Kidney epithelial cell (primary cell): ENCODE results near the gene GHR. TPM values are rescaled to one million over a fixed set of nuclear protein-coding genes. Genes with fewer than 3 reads are reported as not detected.

Source experiments
- DNase-seq: peaks from one replicate; pipeline ENCODE4 v3.0.0-alpha.2; 2010; ENCODE audit warnings: low read depth
- H3K27me3 ChIP-seq: 2 replicates; pipeline ENCODE4 v1.6.0; 2011; ENCODE audit warnings: low read length; ENCODE audit not compliant: control insufficient read depth, insufficient read depth
- H3K36me3 ChIP-seq: 2 replicates; pipeline ENCODE4 v1.5.1; 2011; ENCODE audit warnings: low read length; ENCODE audit not compliant: control insufficient read depth, insufficient read depth
- H3K4me3 ChIP-seq: 2 replicates; pipeline ENCODE4 v1.5.1; 2011; ENCODE audit warnings: low read depth, mild to moderate bottlenecking, control low read depth, low read length
- CTCF ChIP-seq: IDR thresholded peaks from 2 replicates; pipeline ENCODE4 v1.5.1; 2011; ENCODE audit warnings: mild to moderate bottlenecking, moderate library complexity, low read length, control low read depth, inconsistent platforms; ENCODE audit not compliant: insufficient read depth, poor library complexity, severe bottlenecking
- total RNA-seq: library from RNA; depleted of rRNA; stranded (reverse); fragments of >200 nt; gene quantifications from 2 replicates; pipeline ENCODE4 v1.2.3, GENCODE V29; 2015

Gene GHR
- total RNA-seq, 1 donor from 2014 or later: 0.63 TPM

- H3K36me3 ChIP-seq: no peaks in the 10 kb centered on the region
- peak; percentile 25 for TF ChIP-seq CTCF
- DNase-seq: no peak
- H3K27me3 ChIP-seq: no peaks in the 10 kb centered on the region
- no peak overlapping the region for H3K4me3 ChIP-seq
These were observed 344.4 kb downstream of the GHR start for GRCh38 chr5:42767491-42768105.

- Histone ChIP-seq H3K27me3 (no peaks in the 10 kb centered on the region), H3K36me3 (no peaks in the 10 kb centered on the region), H3K4me3 (no peak overlapping the region)
- no peak for DNase-seq
- TF ChIP-seq CTCF: no peak
These were observed 344.9 kb downstream of the GHR start for GRCh38 chr5:42768106-42768504.

GRCh38 chr5:42770003-42770402, 346.8 kb downstream of the GHR start:
- no peak for DNase-seq
- TF ChIP-seq CTCF: no peak
- no peaks in the 10 kb centered on the region for H3K36me3 ChIP-seq
- no peaks in the 10 kb centered on the region for H3K27me3 ChIP-seq
- H3K4me3 ChIP-seq: no peak overlapping the region
